K562 (cell line): ENCODE data around the gene OBSL1. TPM values are rescaled to one million over a fixed set of nuclear protein-coding genes. Genes with fewer than 3 reads are reported as not detected.

Source experiments
- ATF2 ChIP-seq: sonication (generic); formaldehyde crosslinking; IDR thresholded peaks from 2 replicates; pipeline ENCODE4 v1.8.1; 2022; ENCODE audit warnings: missing genetic modification reagents
- BRD4 ChIP-seq: fragments of 200-600 bp; sonication (generic); IDR thresholded peaks from 2 replicates; pipeline ENCODE4 v1.6.1; 2017; ENCODE audit warnings: inconsistent platforms
- CHCHD3 ChIP-seq: fragments of 250-450 bp; sonication (Bioruptor Pico); IDR thresholded peaks from 2 replicates; pipeline ENCODE4 v2.1.2; 2022; ENCODE audit warnings: mild to moderate bottlenecking
- GTF2A2 ChIP-seq: IDR thresholded peaks from 2 replicates; pipeline ENCODE4 v1.6.1; 2016; ENCODE audit warnings: mild to moderate bottlenecking, missing genetic modification characterization, missing compliant biosample characterization
- HES1 ChIP-seq: fragments of 450-650 bp; IDR thresholded peaks from 2 replicates; pipeline ENCODE4 v1.6.1; 2016; ENCODE audit warnings: low read depth, mild to moderate bottlenecking, moderate library complexity
- ILK ChIP-seq: fragments of 450-650 bp; IDR thresholded peaks from 2 replicates; pipeline ENCODE4 v1.6.1; 2016; ENCODE audit warnings: missing genetic modification characterization, low read depth, mild to moderate bottlenecking, missing compliant biosample characterization, moderate library complexity, borderline replicate concordance
- IRF1 ChIP-seq: sonication (generic); formaldehyde crosslinking; IDR thresholded peaks from 2 replicates; pipeline ENCODE4 v1.8.0; 2022; ENCODE audit warnings: missing genetic modification reagents, mild to moderate bottlenecking, borderline replicate concordance
- MCM5 ChIP-seq: fragments of 450-650 bp; IDR thresholded peaks from 2 replicates; pipeline ENCODE4 v1.6.1; 2016; ENCODE audit warnings: low read depth
- MTA2 ChIP-seq: fragments of 450-650 bp; IDR thresholded peaks from 2 replicates; pipeline ENCODE4 v1.6.1; 2016; ENCODE audit warnings: low read depth
- MYBL2 ChIP-seq, 2 experiments: fragments of 450-650 bp in 1 of 2; sonication (generic) in 1 of 2; formaldehyde crosslinking in 1 of 2; IDR thresholded peaks; 2 replicates each; pipeline versions ENCODE4 v1.6.1 to v1.8.1; 2017 to 2022; ENCODE audit warnings: borderline replicate concordance in 1 of 2, inconsistent platforms in 1 of 2, low read depth in 1 of 2, mild to moderate bottlenecking in 1 of 2, missing genetic modification reagents in 1 of 2, moderate library complexity in 1 of 2
- NR4A1 ChIP-seq, 2 experiments: fragments of 250-450 bp in 1 of 2; fragments of 450-650 bp in 1 of 2; sonication (Bioruptor Pico) in 1 of 2; IDR thresholded peaks; 2 replicates each; pipeline versions ENCODE4 v1.4.0 to v1.6.1; 2016 to 2020; ENCODE audit warnings: mild to moderate bottlenecking in 2 of 2, missing compliant biosample characterization in 1 of 2, missing genetic modification characterization in 1 of 2, moderate library complexity in 1 of 2
- POLR2AphosphoS5 ChIP-seq: IDR thresholded peaks from 2 replicates; pipeline ENCODE4 v1.6.1; 2011; ENCODE audit warnings: mild to moderate bottlenecking, low read depth, low read length, moderate library complexity; ENCODE audit not compliant: control insufficient read depth, insufficient read depth
- POLR2B ChIP-seq: fragments of 450-650 bp; IDR thresholded peaks from 2 replicates; pipeline ENCODE4 v1.6.1; 2018; ENCODE audit warnings: low read depth; ENCODE audit not compliant: partially characterized antibody
- PPARD ChIP-seq: fragments of 250-450 bp; sonication (Bioruptor Pico); IDR thresholded peaks from 2 replicates; pipeline ENCODE4 v1.8.0; 2022; ENCODE audit warnings: inconsistent platforms, mild to moderate bottlenecking, moderate library complexity
- RFX7 ChIP-seq: fragments of 250-450 bp; sonication (Bioruptor Pico); IDR thresholded peaks from 2 replicates; pipeline ENCODE4 v1.5.1; 2021; ENCODE audit warnings: mild to moderate bottlenecking
- SIN3A ChIP-seq, 2 experiments: fragments of 150-350 bp in 1 of 2; IDR thresholded peaks; 2 replicates each; pipeline ENCODE4 v1.6.1; 2011 to 2016; ENCODE audit warnings: borderline replicate concordance in 2 of 2, low read depth in 2 of 2, low read length in 2 of 2, mild to moderate bottlenecking in 2 of 2, moderate library complexity in 2 of 2; ENCODE audit not compliant: control insufficient read depth in 1 of 2
- TCFL5 ChIP-seq: fragments of 250-450 bp; sonication (Bioruptor Pico); conservative IDR thresholded peaks from 2 replicates; pipeline ENCODE4 v1.6.1; 2021; ENCODE audit warnings: mild to moderate bottlenecking, moderate library complexity, matching md5 sums
- TFAP4 ChIP-seq: sonication (generic); formaldehyde crosslinking; IDR thresholded peaks from 2 replicates; pipeline ENCODE4 v1.8.0; 2022; ENCODE audit warnings: missing genetic modification reagents, mild to moderate bottlenecking, moderate library complexity, borderline replicate concordance
- TSC22D4 ChIP-seq: fragments of 450-650 bp; IDR thresholded peaks from 2 replicates; pipeline ENCODE4 v1.6.1; 2016; ENCODE audit warnings: missing genetic modification characterization, missing biosample characterization, control low read depth
- ZBTB12 ChIP-seq: fragments of 250-450 bp; sonication (Bioruptor Pico); IDR thresholded peaks from 2 replicates; pipeline ENCODE4 v1.4.0; 2020
- ZC3H8 ChIP-seq: fragments of 450-650 bp; IDR thresholded peaks from 2 replicates; pipeline ENCODE4 v1.6.1; 2017
- ZEB2 ChIP-seq: fragments of 450-650 bp; IDR thresholded peaks from 2 replicates; pipeline ENCODE4 v1.6.1; 2016
- ZNF785 ChIP-seq: fragments of 250-450 bp; sonication (Bioruptor Pico); IDR thresholded peaks from 2 replicates; pipeline ENCODE4 v1.4.0; 2020; ENCODE audit warnings: mild to moderate bottlenecking
- polyA plus RNA-seq, 8 experiments: library from polyadenylated mRNA; depleted of rRNA in 4 of 8; stranded (reverse) in 5 of 8; unstranded in 3 of 8; fragments of >200 nt; fragmentation: Nextera tagmentation in 2 of 8; fragmentation: Illumina TruSeq in 1 of 8; extraction: Ambion mirVana in 2 of 8; extraction: Trizol in 1 of 8; gene quantifications; 2 replicates each; pipeline versions ENCODE4 v1.2.1 to v1.2.3, GENCODE V29; 2011 to 2014; ENCODE audit warnings: inconsistent platforms in 1 of 8, missing spikeins in 1 of 8
- total RNA-seq, 7 experiments: library from RNA; depleted of rRNA in 6 of 7; stranded (reverse); fragments of >200 nt in 6 of 7; fragmentation: Illumina TruSeq in 2 of 7; extraction: Trizol in 2 of 7; gene quantifications; 2 replicates each; pipeline versions ENCODE4 v1.2.1 to v1.2.3, GENCODE V29; 2011 to 2021; ENCODE audit warnings: low replicate concordance in 1 of 7

Gene OBSL1
- total and polyA plus RNA-seq, 9 of the 15 experiments (the other 6 are each of a cell fraction or from before 2014, with no cell fraction given): 1.2 to 26.6 (median 8.6) TPM

- TF ChIP-seq TFAP4 (peak; percentile 78), ZEB2 (peak; percentile 76; the same call in 1 of the 2 replicates), NR4A1 (CRISPR knock-in tag; IDR thresholded peaks at IDR 0.05) (no peak), NR4A1 (tag; IDR thresholded peaks at IDR 0.05) (no peak), SIN3A (IDR thresholded peaks at IDR 0.05; ENCODE audit: borderline replicate concordance in 2 of 2, control insufficient read depth in 1 of 2, low read depth in 2 of 2, low read length in 2 of 2) (no peak), ZBTB12 (no peak), ZC3H8 (no peak), CHCHD3 (CRISPR knock-in tag) (no peak), MYBL2 (IDR thresholded peaks at IDR 0.05; ENCODE audit: low read depth) (no peak), MYBL2 (CRISPR knock-in tag; IDR thresholded peaks at IDR 0.05; ENCODE audit: borderline replicate concordance) (no peak), BRD4 (no peak), TCFL5 (no peak), MCM5 (no peak), ATF2 (no peak), TSC22D4 (tag) (no peak), GTF2A2 (no peak), ZNF785 (CRISPR knock-in tag) (no peak), ILK (tag) (no peak), MTA2 (peak; percentile 80), IRF1 (CRISPR knock-in tag) (no peak), RFX7 (no peak), PPARD (CRISPR knock-in tag) (no peak), POLR2AphosphoS5 (peak; percentile 82; the same call in 1 of the 2 replicates), POLR2B (peak; percentile 44), HES1 (peak; percentile 68)
These were observed at the start of gene OBSL1 (continued) for GRCh38 chr2:219571311-219572236.
